ENCODE measurements around the gene LPAR6. TPM values are rescaled to one million over a fixed set of nuclear protein-coding genes. Genes with fewer than 3 reads are reported as not detected.

The LPAR6 gene
- polyA plus RNA-seq, 1 experiment: 10.5 TPM

DNA sequence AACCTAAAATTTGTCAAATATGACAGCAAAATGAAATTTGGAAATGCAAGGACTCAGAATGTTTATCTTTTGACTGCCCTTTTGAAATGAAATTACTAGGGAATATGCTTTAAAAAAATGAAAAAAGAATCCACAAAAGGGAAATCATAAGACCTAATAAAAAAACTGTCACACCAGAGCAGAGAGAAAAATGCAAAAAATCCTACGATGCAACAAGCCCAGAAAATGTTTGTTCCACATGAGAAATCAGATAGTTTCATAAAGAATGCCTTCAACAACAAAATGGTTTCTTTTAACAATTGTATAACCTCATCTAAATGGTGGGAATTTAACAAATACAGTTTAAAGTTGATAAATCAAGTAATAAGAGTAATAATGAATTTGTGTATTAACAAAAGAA lies 8.0 kb downstream of the LPAR6 start:
- DNase-seq (ENCODE audit: low read depth, low spot score): no peak
- Histone ChIP-seq H3K27me3 (ENCODE audit: control insufficient read depth, insufficient read depth, low read length) (no peaks in the 10 kb centered on the region), H3K9me3 (ENCODE audit: control insufficient read depth, insufficient read depth, low read length) (no peaks in the 10 kb centered on the region), H3K27ac (ENCODE audit: low read depth, low read length) (no peak overlapping the region), H3K4me3 (ENCODE audit: low read depth, low read length) (no peak overlapping the region)
- POLR2A ChIA-PET: no interaction called here
- CTCF ChIA-PET: interaction anchor here (1.2 kb wide), 1 partner anchor 175 kb away, joined by 6 read pairs; no protein-coding TSS in a partner anchor
- TF ChIP-seq, protein P1, sequence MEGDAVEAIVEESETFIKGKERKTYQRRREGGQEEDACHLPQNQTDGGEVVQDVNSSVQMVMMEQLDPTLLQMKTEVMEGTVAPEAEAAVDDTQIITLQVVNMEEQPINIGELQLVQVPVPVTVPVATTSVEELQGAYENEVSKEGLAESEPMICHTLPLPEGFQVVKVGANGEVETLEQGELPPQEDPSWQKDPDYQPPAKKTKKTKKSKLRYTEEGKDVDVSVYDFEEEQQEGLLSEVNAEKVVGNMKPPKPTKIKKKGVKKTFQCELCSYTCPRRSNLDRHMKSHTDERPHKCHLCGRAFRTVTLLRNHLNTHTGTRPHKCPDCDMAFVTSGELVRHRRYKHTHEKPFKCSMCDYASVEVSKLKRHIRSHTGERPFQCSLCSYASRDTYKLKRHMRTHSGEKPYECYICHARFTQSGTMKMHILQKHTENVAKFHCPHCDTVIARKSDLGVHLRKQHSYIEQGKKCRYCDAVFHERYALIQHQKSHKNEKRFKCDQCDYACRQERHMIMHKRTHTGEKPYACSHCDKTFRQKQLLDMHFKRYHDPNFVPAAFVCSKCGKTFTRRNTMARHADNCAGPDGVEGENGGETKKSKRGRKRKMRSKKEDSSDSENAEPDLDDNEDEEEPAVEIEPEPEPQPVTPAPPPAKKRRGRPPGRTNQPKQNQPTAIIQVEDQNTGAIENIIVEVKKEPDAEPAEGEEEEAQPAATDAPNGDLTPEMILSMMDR (IDR thresholded peaks at IDR 0.05; ENCODE audit: low read depth, low read length): no peak

DNA sequence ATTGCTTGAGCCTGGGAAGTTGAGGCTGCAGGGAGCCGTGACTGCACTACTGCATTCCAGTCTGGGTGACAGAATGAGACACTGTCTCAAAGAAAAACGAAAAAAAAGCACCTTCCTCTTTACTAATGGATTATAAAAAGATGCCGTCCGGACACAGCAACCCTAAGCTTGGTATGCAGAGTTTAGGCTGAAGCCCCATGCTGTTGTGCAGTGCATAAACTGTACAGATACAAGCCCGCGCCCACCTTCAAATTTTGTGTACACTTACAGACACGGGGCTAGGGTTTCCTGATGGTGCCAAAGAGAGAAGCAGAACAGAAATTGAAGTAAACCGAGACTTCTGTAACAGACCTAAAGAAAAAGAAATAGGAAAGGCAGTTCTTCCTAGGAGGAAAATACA lies 9.0 kb downstream of the LPAR6 start:
- ChIA-PET CTCF (interaction anchor here (1.2 kb wide), 1 partner anchor 176 kb away, joined by 6 read pairs; no protein-coding TSS in a partner anchor), POLR2A (no interaction called here)
- TF ChIP-seq, protein P1 (IDR thresholded peaks at IDR 0.05; ENCODE audit: low read depth, low read length): no peak
- Histone ChIP-seq H3K9me3 (ENCODE audit: control insufficient read depth, insufficient read depth, low read length) (no peaks in the 10 kb centered on the region), H3K27me3 (ENCODE audit: control insufficient read depth, insufficient read depth, low read length) (no peaks in the 10 kb centered on the region), H3K4me3 (ENCODE audit: low read depth, low read length) (no peak overlapping the region), H3K27ac (ENCODE audit: low read depth, low read length) (no peak overlapping the region)
- DNase-seq (ENCODE audit: low read depth, low spot score): no peak

DNA sequence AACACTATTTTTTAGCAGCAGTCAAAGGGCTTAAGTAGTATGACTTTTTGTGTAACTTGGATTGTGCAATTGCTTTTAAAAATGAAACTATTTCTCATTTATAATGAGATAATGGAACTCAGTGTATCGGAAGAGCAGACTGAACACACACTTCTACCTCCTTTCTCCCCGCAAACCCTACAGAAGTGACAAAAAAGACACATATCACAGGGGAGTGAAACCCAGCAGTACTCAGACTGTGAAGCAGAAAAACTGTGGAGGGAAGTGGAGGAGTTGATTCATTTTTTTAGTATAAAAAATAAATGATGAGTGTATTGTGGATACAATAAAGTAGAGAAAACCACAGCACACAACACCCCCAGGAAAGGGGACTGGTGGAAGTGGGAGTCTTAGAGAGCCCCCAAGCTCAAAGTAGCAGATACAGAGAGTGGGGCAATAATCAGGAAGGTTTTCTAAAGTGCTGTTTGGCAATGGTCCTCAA lies 9.7 kb downstream of the LPAR6 start:
- Histone ChIP-seq H3K4me3 (ENCODE audit: low read depth, low read length) (no peak overlapping the region), H3K27me3 (ENCODE audit: control insufficient read depth, insufficient read depth, low read length) (no peaks in the 10 kb centered on the region), H3K27ac (ENCODE audit: low read depth, low read length) (no peak overlapping the region), H3K9me3 (ENCODE audit: control insufficient read depth, insufficient read depth, low read length) (no peaks in the 10 kb centered on the region)
- no peak for DNase-seq (ENCODE audit: low read depth, low spot score)
- CTCF ChIA-PET: interaction anchor here (0.7 kb wide), 1 partner anchor 177 kb away, joined by 3 read pairs; no protein-coding TSS in a partner anchor
- POLR2A ChIA-PET: no interaction called here
- TF ChIP-seq, protein P1 (IDR thresholded peaks at IDR 0.05; ENCODE audit: low read depth, low read length): no peak

DNA sequence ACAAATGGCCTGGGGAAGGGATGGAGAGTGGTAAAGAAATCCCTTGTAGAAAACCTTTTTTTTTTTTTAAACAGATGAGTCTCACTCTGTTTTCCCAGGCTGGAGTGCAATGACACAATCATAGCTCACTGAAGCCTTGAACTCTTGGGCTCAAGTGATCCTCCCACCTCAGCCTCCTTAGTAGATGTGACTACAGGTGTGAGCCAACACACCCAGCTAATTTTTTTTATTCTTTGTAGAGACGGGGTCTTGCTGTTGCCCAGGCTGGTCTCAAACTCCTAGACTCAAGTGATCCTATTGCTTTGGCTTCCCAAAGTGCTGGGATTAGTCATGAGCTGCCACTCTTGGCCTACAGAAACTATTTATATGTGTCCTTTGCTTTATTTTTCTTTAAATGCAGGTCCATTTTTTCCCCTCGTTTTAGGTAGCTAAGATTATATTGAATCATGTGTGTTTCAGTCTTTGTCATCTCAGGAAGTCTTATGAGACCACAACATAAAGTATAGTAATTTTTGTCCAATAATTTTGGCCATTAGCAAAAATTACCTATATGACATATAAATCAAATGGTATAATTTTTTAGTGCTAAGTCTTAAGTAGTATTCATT lies 10.5 kb downstream of the LPAR6 start:
- Histone ChIP-seq H3K4me3 (ENCODE audit: low read depth, low read length) (no peak overlapping the region), H3K9me3 (ENCODE audit: control insufficient read depth, insufficient read depth, low read length) (no peaks in the 10 kb centered on the region), H3K27me3 (ENCODE audit: control insufficient read depth, insufficient read depth, low read length) (no peaks in the 10 kb centered on the region), H3K27ac (ENCODE audit: low read depth, low read length) (no peak overlapping the region)
- TF ChIP-seq, protein P1 (IDR thresholded peaks at IDR 0.05; ENCODE audit: low read depth, low read length): no peak
- ChIA-PET CTCF (no interaction called here), POLR2A (interaction anchor here (0.6 kb wide), 1 partner anchor 26 kb away, joined by 10 read pairs; no protein-coding TSS in a partner anchor)
- DNase-seq (ENCODE audit: low read depth, low spot score): no peak

DNA sequence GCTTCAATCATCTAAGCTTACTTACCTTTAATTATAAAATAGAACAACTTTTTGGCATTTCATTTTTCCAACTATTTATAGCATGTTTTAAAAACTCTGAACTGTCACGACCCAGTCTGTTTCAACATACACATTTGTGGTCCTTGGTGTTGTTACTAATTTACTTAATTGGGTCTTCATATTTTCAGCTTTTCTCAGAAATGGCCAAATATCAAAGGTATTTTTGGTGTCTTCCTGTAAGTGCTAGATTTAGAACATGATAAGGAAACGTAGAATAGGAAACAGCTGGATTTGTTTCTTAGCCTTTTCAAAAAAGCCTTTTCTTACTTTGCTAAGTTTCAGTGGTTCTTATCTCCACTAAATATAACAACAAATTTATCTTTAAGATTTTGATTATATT lies 11.4 kb downstream of the LPAR6 start:
- ChIA-PET CTCF (interaction anchor here (1.0 kb wide), 1 partner anchor 178 kb away, joined by 3 read pairs; no protein-coding TSS in a partner anchor), POLR2A (no interaction called here)
- Histone ChIP-seq H3K27ac (ENCODE audit: low read depth, low read length) (no peak overlapping the region), H3K9me3 (ENCODE audit: control insufficient read depth, insufficient read depth, low read length) (no peaks in the 10 kb centered on the region), H3K27me3 (ENCODE audit: control insufficient read depth, insufficient read depth, low read length) (no peaks in the 10 kb centered on the region), H3K4me3 (ENCODE audit: low read depth, low read length) (no peak overlapping the region)
- TF ChIP-seq, protein P1 (IDR thresholded peaks at IDR 0.05; ENCODE audit: low read depth, low read length): no peak
- DNase-seq (ENCODE audit: low read depth, low spot score): no peak
